A549 (cell line): ENCODE data around the gene ABCB7. TPM values are rescaled to one million over a fixed set of nuclear protein-coding genes. Genes with fewer than 3 reads are reported as not detected.

Experiments
- ATAC-seq, 2 experiments: fragments of 200-7000 bp in 1 of 2; fragments of >200 bp in 1 of 2; cut with Nextera tagmentation in 1 of 2; cut with Tn5 transposase in 1 of 2; 3 replicates each; pipeline versions ENCODE4 v1.8.0 to v1.9.1; 2018 to 2020; ENCODE audit warnings: mild to moderate bottlenecking in 1 of 2, moderate library complexity in 1 of 2
- CTCF ChIA-PET: fragments of 300-600 bp; sonication (Branson Sonifier 250); formaldehyde crosslinking; extraction: SDS; loops from one replicate; lab custom pipeline; 2021; ENCODE audit warnings: antibody characterized with exemption, inconsistent platforms; lab: Yijun Ruan, JAX
- POLR2A ChIA-PET: fragments of 350-600 bp; formaldehyde crosslinking; extraction: SDS; loops from one replicate; lab custom pipeline; 2021; ENCODE audit warnings: antibody characterized with exemption, inconsistent platforms; lab: Yijun Ruan, JAX
- DNase-seq, 2 experiments: peaks; one replicate each; pipeline versions ENCODE4 v3.0.0 to v3.0.0-alpha.2; 2011 to 2016; ENCODE audit warnings: low read depth in 1 of 2, low spot score in 1 of 2
- FAIRE-seq: peaks from 2 replicates; lab custom pipeline; 2011; peaks lifted over from hg19 to GRCh38; lab: Jason Lieb, UNC
- H3K27ac ChIP-seq, 2 experiments: fragments of >200 bp; sonication (Bioruptor Twin); formaldehyde crosslinking; 3 replicates each; pipeline ENCODE4 v1.5.1; 2016 to 2017
- H3K4me1 ChIP-seq: fragments of >200 bp; sonication (Bioruptor Twin); formaldehyde crosslinking; 3 replicates; pipeline ENCODE4 v1.6.1; 2016
- H3K4me2 ChIP-seq: fragments of >200 bp; sonication (Bioruptor Twin); formaldehyde crosslinking; 3 replicates; pipeline ENCODE4 v1.6.1; 2016
- H3K4me3 ChIP-seq: fragments of >200 bp; sonication (Bioruptor Twin); formaldehyde crosslinking; 3 replicates; pipeline ENCODE4 v1.5.1; 2016
- H3K9me3 ChIP-seq: fragments of >200 bp; sonication (Bioruptor Twin); formaldehyde crosslinking; 3 replicates; pipeline ENCODE4 v1.6.1; 2016
- CBX8 ChIP-seq: fragments of 200-600 bp; sonication (generic); IDR thresholded peaks from 2 replicates; pipeline ENCODE4 v1.6.1; 2016
- CEBPB ChIP-seq, 2 experiments: fragments of >200 bp in 1 of 2; sonication (Bioruptor Twin) in 1 of 2; formaldehyde crosslinking in 1 of 2; IDR thresholded peaks; 2 replicates each; pipeline ENCODE4 v1.6.1; 2012 to 2016
- EHMT2 ChIP-seq: fragments of 200-600 bp; sonication (generic); IDR thresholded peaks from 2 replicates; pipeline ENCODE4 v1.6.1; 2016; ENCODE audit warnings: antibody characterized with exemption, low read depth, mild to moderate bottlenecking, moderate library complexity
- FOSB ChIP-seq: fragments of 250-450 bp; sonication (Bioruptor Pico); IDR thresholded peaks from 2 replicates; pipeline ENCODE4 v1.5.0; 2020; ENCODE audit warnings: mild to moderate bottlenecking, moderate library complexity
- HEYL ChIP-seq: fragments of 250-450 bp; sonication (Bioruptor Pico); IDR thresholded peaks from 2 replicates; pipeline ENCODE4 v1.8.0; 2021; ENCODE audit warnings: mild to moderate bottlenecking, moderate library complexity
- HMGXB4 ChIP-seq: fragments of 250-450 bp; sonication (Bioruptor Pico); IDR thresholded peaks from 2 replicates; pipeline ENCODE4 v1.5.0; 2021; ENCODE audit warnings: mild to moderate bottlenecking, moderate library complexity, borderline replicate concordance
- MAFK ChIP-seq: fragments of 450-650 bp; IDR thresholded peaks from 2 replicates; pipeline ENCODE4 v1.6.1; 2014; ENCODE audit not compliant: partially characterized antibody
- MYC ChIP-seq: IDR thresholded peaks from 2 replicates; pipeline ENCODE4 v1.6.1; 2012; ENCODE audit warnings: mild to moderate bottlenecking, inconsistent platforms, low read length, improper control_type of control experiment, borderline replicate concordance
- PHF8 ChIP-seq: fragments of 200-600 bp; sonication (generic); IDR thresholded peaks from 2 replicates; pipeline ENCODE4 v1.6.1; 2016; ENCODE audit warnings: low read depth, mild to moderate bottlenecking, antibody characterized with exemption, moderate library complexity, borderline replicate concordance
- POLR2AphosphoS2 ChIP-seq: conservative IDR thresholded peaks from 2 replicates; pipeline ENCODE4 v1.6.1; 2012; ENCODE audit warnings: low read length, improper control_type of control experiment, inconsistent platforms
- RARB ChIP-seq: fragments of 250-450 bp; sonication (Bioruptor Pico); IDR thresholded peaks from 2 replicates; pipeline ENCODE4 v1.8.0; 2021; ENCODE audit warnings: mild to moderate bottlenecking, moderate library complexity
- RCOR1 ChIP-seq: fragments of 150-350 bp; IDR thresholded peaks from 2 replicates; pipeline ENCODE4 v1.6.1; 2014; ENCODE audit warnings: antibody characterized with exemption, low read length, low read depth
- REST ChIP-seq: fragments of 200-600 bp; sonication (generic); IDR thresholded peaks from 2 replicates; pipeline ENCODE4 v1.6.1; 2016; ENCODE audit warnings: antibody characterized with exemption, mild to moderate bottlenecking, moderate library complexity
- RFX5 ChIP-seq: fragments of 450-650 bp; IDR thresholded peaks from 2 replicates; pipeline ENCODE4 v1.7.1; 2014; ENCODE audit warnings: antibody characterized with exemption, mild to moderate bottlenecking, moderate library complexity
- SMC3 ChIP-seq: fragments of >200 bp; sonication (Bioruptor Twin); formaldehyde crosslinking; IDR thresholded peaks from 3 replicates; pipeline ENCODE4 v1.6.1; 2018; ENCODE audit warnings: inconsistent platforms
- SREBF2 ChIP-seq: fragments of 450-650 bp; IDR thresholded peaks from 2 replicates; pipeline ENCODE4 v1.6.1; 2014; ENCODE audit warnings: mild to moderate bottlenecking, moderate library complexity
- ZFP36 ChIP-seq: fragments of 450-650 bp; IDR thresholded peaks from 2 replicates; pipeline ENCODE4 v1.6.1; 2014; ENCODE audit warnings: borderline replicate concordance; ENCODE audit not compliant: partially characterized antibody
- ZNF302 ChIP-seq: fragments of 250-450 bp; sonication (Bioruptor Pico); IDR thresholded peaks from 2 replicates; pipeline ENCODE4 v1.9.0; 2021; ENCODE audit warnings: inconsistent platforms, mild to moderate bottlenecking, moderate library complexity
- WGBS: methylation state at CpG from one replicate; pipeline ENCODE4 v1.1.6; 2017; ENCODE audit errors: missing lambda C conversion rate; 5-methylcytosine and 5-hydroxymethylcytosine counted together
- polyA plus RNA-seq, 4 experiments: library from polyadenylated mRNA; depleted of rRNA in 3 of 4; stranded (reverse); fragments of >200 nt; fragmentation: RNase III in 1 of 4; extraction: RNeasy Plus Mini Kit Qiagen cat#74134 plus additional on column Dnase treatment in 1 of 4; gene quantifications; 2 replicates in 3 of 4; 3 replicates in 1 of 4; pipeline ENCODE4 v1.2.3, GENCODE V29; 2011 to 2017
- TF ChIP-seq, protein P1 (sequence below): IDR thresholded peaks from 2 replicates; pipeline ENCODE4 v1.6.1; 2012
- TF ChIP-seq, protein P2 (sequence below): fragments of 250-450 bp; sonication (Bioruptor Pico); IDR thresholded peaks from 2 replicates; pipeline ENCODE4 v1.5.0; 2020; ENCODE audit warnings: low read depth, mild to moderate bottlenecking, moderate library complexity
- TF ChIP-seq, protein P3 (sequence below): IDR thresholded peaks from 2 replicates; pipeline ENCODE4 v1.6.1; 2012

Gene ABCB7
- polyA plus RNA-seq, 2 of the 4 experiments (the other 2 are of a cell fraction), result 20.3 to 41.8 TPM

- H3K9me3 ChIP-seq, result no peaks in the 10 kb centered on the region
- ATAC-seq, result no peak
- no peak for FAIRE-seq
- H3K27ac ChIP-seq, result no peak overlapping the region
- WGBS, result 97% methylated on average over 5 of the region's 5 CpGs
- CTCF ChIA-PET, result no interaction called here
- TF ChIP-seq SMC3 (no peak), RCOR1 (no peak), ZNF302 (CRISPR knock-in tag) (no peak), EHMT2 (no peak), CBX8 (no peak), HMGXB4 (no peak), POLR2AphosphoS2 (no peak), HEYL (CRISPR knock-in tag) (no peak), ZFP36 (no peak), PHF8 (no peak)
- POLR2A ChIA-PET, result no interaction called here
- H3K4me1 ChIP-seq, result no peaks in the 10 kb centered on the region
- H3K4me2 ChIP-seq, result no peak overlapping the region
- no peak overlapping the region for H3K4me3 ChIP-seq
- no peak for DNase-seq
Observed at GRCh38 chrX:75115707-75116413, 40.2 kb downstream of the ABCB7 start.

GRCh38 chrX:75114638-75115037, 41.4 kb downstream of the ABCB7 start:
- TF ChIP-seq MAFK, result peak; percentile 56
- no peak for TF ChIP-seq CEBPB (IDR thresholded peaks at IDR 0.05)
- Histone ChIP-seq H3K4me3 (no peak overlapping the region), H3K4me1 (no peaks in the 10 kb centered on the region), H3K4me2 (no peak overlapping the region), H3K9me3 (no peaks in the 10 kb centered on the region), H3K27ac (no peak overlapping the region)
- ChIA-PET CTCF (no interaction called here), POLR2A (no interaction called here)
- no peak for DNase-seq
- WGBS, result 100% methylated on average over 3 of the region's 3 CpGs
- FAIRE-seq, result peak; percentile 28
- ATAC-seq, result no peak

- ChIA-PET POLR2A (no interaction called here), CTCF (no interaction called here)
- DNase-seq (no peak), FAIRE-seq (no peak), ATAC-seq (no peak)
- no peaks in the 10 kb centered on the region for H3K4me1 ChIP-seq
- H3K4me3 ChIP-seq, result no peak overlapping the region
- H3K9me3 ChIP-seq, result no peaks in the 10 kb centered on the region
- H3K27ac ChIP-seq, result no peak overlapping the region
- TF ChIP-seq RFX5, result no peak
- TF ChIP-seq, protein P1, sequence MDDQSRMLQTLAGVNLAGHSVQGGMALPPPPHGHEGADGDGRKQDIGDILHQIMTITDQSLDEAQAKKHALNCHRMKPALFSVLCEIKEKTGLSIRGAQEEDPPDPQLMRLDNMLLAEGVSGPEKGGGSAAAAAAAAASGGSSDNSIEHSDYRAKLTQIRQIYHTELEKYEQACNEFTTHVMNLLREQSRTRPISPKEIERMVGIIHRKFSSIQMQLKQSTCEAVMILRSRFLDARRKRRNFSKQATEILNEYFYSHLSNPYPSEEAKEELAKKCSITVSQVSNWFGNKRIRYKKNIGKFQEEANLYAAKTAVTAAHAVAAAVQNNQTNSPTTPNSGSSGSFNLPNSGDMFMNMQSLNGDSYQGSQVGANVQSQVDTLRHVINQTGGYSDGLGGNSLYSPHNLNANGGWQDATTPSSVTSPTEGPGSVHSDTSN, result no peak
- TF ChIP-seq, protein P2, sequence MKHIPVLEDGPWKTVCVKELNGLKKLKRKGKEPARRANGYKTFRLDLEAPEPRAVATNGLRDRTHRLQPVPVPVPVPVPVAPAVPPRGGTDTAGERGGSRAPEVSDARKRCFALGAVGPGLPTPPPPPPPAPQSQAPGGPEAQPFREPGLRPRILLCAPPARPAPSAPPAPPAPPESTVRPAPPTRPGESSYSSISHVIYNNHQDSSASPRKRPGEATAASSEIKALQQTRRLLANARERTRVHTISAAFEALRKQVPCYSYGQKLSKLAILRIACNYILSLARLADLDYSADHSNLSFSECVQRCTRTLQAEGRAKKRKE (CRISPR knock-in tag), result no peak
- WGBS, result 84% methylated on average over 1 of the region's 1 CpG
- no peak overlapping the region for H3K4me2 ChIP-seq
Observed at GRCh38 chrX:75113664-75114063, 42.4 kb downstream of the ABCB7 start.

DNA sequence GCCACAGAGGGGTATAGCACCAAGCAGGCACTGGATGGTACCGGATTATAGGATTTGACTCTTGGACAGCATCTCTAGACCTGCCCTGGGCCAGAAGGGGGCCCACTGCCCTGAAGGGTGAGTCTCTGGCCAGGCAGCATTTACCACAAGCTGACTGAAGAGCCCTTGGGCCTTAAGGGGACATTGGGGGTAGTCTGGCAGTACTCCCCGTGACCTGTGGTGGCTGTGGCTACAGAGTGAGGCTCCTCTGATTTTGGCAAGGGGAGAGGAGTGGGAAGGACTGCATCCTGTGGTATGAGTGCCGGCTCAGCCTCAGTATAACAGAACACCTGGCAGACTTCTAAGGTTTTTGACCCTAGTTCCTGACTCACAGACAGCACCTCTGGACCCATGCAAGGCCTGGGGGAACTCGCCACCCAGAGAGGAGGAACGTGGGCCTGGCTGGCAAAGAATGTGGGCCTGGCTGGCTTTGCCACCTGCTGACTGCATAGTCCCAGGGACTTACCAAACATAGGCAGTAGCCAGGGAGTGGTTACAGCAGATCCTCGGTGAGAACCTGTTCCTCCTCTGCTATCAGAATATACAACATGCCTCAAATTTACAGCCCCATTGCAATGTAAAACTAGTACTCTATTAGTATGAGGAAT, 48.1 kb downstream of the ABCB7 start:
- CTCF ChIA-PET, result no interaction called here
- no peak for FAIRE-seq
- Histone ChIP-seq H3K4me2 (no peak overlapping the region), H3K9me3 (no peaks in the 10 kb centered on the region), H3K27ac (no peak overlapping the region), H3K4me3 (no peak overlapping the region), H3K4me1 (no peaks in the 10 kb centered on the region)
- no peak for ATAC-seq
- no peak for DNase-seq
- 90% methylated on average over 4 of the region's 6 CpGs for WGBS
- POLR2A ChIA-PET, result no interaction called here
- TF ChIP-seq FOSB (CRISPR knock-in tag), result no peak
- TF ChIP-seq REST, result no peak
- no peak for TF ChIP-seq MYC
- no peak for TF ChIP-seq RARB
- TF ChIP-seq RFX5, result no peak
- no peak for TF ChIP-seq SREBF2
- no peak for TF ChIP-seq SMC3
- TF ChIP-seq, protein P3, sequence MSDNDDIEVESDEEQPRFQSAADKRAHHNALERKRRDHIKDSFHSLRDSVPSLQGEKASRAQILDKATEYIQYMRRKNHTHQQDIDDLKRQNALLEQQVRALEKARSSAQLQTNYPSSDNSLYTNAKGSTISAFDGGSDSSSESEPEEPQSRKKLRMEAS, result no peak
- TF ChIP-seq CEBPB (IDR thresholded peaks at IDR 0.05), result no peak
- no peak for TF ChIP-seq RCOR1
